HG03064 (cell line): ENCODE measurements around the gene DENND4B.
"Not testable (repeated sequence)": the region's sequence is repeated elsewhere in the genome, so short reads cannot be mapped to it uniquely, and the experiment has no call there.

Experiments used
- ATAC-seq: cut with Tn5 transposase; IDR thresholded peaks from one replicate; pipeline ENCODE4 v1.9.1; 2021; ENCODE audit warnings: low read depth; ENCODE audit not compliant: unreplicated experiment

Gene DENND4B

GRCh38 chr1:153929426-153929825 lies 17.1 kb downstream of the DENND4B start:
- no peak for ATAC-seq

- no peak for ATAC-seq
Observed at GRCh38 chr1:153928791-153929341, 17.7 kb downstream of the DENND4B start.

DNA sequence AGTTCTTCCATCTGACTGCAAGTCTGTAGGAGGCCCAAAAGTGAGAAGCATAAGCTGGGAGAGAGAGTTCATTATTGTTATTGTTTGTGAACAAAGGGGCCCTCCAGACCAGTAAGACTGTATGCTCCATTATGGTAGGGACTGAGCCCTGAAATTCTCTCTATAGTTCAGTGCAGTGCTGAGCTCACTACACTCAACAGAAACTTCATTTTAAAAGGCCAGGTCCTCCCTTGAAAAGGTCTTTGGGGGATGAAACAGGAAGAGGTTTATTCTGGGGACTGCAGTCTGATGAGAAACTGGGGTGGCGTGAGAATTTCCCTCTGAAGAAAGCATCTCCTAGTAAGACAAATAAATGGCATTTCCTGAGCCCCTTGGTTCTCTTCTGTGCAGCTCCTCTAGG lies 18.3 kb downstream of the DENND4B start:
- ATAC-seq: no peak

- ATAC-seq: no peak
Observed at GRCh38 chr1:153926405-153926804, 20.1 kb downstream of the DENND4B start.

DNA sequence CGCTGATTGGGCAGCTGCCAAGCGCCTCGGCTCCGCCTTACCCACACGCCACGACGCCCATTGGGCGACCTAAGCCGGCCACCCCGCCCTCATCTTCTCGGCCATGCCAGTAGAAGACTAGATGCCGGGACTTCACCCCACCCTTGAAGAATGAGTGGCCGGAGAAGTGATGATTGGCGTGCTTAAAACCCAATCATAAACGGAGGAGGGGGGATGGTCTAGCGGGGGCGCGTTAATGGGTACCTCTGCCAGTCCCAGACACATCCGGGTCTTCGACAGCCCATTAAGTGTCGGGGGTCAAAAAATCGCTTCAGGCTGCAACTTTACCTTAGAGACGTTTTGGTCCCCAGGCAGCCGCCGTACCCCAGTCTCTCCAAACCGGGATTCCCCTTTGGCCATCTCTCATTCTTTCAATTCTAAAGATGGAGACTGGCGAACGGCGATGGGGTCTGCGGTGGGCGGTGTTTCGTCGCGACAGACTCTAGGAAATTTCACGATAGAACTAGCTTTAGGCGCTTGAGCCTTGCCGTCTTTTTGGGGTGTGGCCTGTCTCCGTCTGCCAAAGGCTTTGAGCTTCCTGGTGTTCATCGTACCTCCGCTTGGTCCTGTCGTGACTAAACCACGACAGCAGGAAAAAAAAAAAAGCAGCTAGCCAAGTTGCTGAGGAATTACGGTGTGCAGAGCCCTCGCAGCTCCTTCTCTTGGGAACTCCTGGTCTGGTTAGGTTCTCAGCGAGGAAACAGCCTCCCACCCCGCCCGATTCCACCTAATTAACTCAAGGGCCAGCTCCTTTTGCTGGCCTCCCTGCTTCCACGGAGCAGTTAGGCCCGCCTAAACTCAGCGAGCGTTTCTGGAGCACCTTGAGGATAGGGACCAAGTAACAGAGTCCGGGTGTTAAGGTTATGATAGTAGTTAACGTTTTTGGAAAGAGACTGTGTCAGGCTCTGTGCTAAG lies 23.3 kb downstream of the DENND4B start, which contains the start of gene GATAD2B:
TSS of gene GATAD2B (minus strand) at position 1 of the 954 bp plus-strand sequence. CDS start 94,625 bp downstream, outside the sequence.
- ATAC-seq: peak; percentile 84

DNA sequence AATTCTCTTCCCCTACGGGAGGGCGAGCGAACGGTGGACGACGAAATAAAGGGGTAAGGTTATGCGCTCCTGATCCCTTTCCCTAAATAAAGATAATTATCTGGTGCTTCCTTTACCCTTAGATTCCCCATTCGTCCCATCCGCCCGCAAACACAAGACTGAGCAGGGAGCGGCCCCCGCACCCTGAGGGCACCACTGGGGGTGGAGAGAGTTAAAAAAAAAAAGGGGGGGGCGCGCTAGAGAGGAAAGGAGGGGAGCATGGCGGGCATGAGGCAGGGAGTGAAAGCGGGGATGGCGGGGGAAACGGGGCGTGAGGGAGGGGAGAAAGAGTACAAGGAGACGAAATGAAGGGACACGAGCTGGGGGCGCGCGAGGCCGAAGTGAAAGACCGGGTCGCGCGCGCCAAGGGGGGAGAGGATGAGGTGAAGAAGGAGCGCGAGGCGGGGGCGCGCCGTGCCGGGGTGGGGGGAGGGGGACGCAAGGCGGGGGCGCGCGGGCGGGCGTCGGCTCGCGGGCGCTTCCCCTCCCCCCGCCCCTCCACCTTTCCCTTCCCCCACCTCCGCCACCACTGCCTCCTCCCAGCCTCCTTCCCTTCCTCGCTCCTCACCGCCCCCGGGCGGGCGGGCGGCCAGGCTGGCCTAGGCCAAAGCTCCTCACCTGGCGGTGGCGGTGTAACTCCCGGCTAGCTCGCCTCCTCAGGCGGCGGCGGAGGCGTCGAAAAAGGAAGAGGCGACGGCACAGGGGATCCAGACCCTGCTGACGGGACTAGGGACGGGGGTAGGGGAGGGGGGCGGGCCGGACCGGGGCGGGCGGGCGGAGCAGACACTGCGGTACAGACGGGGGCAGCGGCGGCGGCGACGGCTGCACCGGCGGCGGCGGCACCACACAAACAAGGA lies 24.2 kb downstream of the DENND4B start:
- ATAC-seq: peak; percentile 21

DNA sequence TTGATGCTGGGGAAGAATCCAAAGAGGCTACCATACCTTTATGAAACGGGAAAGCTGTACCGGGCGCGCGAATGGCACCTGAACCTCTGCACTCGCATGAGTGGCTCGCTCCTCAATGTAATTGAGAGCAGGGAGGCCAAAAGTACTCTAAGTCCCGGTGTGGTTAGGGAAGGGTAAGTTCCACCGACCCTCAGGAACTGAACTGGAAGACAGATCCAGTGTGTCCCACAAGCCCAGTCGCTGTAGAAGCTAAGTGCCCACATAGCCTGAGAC lies 24.8 kb downstream of the DENND4B start:
- ATAC-seq: no peak

- no peak for ATAC-seq
Observed at GRCh38 chr1:153921080-153921802, 25.3 kb downstream of the DENND4B start.

DNA sequence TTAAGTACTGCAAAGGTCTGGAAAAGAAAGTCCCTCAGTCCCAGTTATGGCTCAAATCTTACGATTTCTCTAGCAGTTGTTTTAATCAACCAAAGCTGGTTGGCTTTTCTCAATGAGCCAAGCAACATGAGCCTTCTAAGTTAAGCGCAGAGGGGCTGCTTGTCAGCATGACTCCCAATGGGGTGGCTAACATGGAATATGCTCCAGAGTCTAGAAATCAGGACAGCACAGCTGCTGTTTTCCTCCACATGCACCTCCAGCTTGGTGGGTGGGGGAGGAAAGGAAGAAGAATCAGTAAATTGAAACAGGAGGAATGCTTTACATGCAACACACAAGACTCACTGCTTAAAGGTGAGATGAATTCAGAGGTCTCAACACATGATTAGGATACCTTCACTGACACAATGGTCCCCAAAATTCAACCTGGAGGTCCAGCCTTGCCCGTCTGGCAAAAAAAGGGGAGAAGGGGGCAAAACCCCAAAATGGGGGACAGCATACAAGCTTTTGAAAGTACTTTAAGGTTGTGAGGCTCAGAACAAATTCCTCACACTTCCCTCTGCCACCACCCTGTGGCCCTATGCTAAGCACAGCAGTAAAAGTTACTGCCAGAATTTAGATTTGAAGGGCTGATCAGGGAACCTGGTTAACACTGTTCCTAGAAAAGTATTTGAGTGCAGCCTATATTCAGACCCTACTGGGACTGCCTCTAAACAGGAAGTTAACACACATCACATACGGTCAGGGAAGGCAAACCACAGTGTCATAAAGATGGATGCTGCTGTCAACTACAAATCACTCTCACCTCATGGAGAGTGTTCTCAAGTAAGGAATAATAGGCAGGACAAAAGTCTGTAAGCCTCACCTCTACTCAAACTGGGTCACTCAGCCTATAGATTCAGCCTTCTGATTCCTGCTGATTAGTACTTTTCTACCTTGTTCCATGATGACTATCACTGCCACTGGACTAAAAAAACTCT lies 26.4 kb downstream of the DENND4B start:
- ATAC-seq: no peak

DNA sequence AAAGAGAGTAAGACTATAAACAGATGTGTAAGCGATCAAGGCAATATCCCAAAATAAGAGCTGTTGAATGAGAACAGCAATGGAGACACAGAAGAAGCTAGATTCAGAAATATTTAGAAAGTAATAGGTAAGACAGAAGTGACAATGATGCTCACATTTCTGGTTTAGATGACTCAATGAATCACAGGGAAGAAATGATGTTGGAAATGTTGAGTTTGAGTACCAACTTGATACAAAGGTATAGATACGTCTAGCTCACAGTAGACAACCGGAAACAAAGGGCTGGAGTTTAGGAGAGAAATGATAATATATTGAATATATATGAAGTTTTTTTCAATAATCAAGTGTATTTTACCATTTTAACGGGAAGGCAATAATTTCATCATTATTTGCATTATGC lies 30.2 kb downstream of the DENND4B start:
- no peak for ATAC-seq

- ATAC-seq: no peak
Observed at GRCh38 chr1:153912349-153912748, 34.2 kb downstream of the DENND4B start.

DNA sequence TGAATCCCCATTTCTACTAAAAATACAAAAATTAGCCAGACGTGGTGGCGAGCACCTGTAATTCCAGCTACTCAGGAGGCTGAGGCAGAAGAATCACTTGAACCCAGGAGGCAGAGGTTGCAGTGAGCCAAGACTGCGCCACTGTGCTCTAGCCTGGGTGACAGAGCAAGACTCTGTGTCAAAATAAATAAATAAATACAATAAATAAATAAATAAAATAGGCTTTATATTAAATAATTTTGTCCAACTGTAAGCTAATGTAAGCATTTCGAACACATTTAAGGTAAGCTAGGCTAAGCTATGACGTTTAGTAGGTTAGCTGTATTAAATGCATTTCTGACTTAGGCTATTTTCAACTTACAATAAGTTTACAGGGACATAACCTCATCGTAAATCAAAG lies 36.0 kb downstream of the DENND4B start:
- not testable (repeated sequence) for ATAC-seq

GRCh38 chr1:153908071-153908470 lies 38.4 kb downstream of the DENND4B start:
- ATAC-seq: no peak

DNA sequence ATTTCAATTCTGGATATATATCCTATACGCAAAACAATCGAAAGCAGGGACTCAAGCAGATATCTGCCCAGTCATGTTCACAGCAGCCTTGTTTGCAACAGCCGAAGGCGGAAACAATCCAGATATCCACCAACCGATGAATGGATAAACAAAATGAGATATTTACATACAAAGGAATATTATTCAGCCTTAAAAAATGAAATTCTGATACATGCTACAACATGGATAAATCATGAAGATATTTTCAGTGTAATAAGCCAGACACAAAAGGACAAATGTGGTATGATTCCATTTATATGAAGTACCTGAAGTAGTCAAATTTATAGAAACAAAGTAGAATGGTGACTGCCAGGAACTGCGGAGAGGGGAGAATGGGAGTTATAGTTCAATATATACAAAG lies 39.4 kb downstream of the DENND4B start:
- ATAC-seq: no peak

GRCh38 chr1:153906396-153906795 lies 40.1 kb downstream of the DENND4B start:
- no peak for ATAC-seq

GRCh38 chr1:153905908-153906307 lies 40.6 kb downstream of the DENND4B start:
- ATAC-seq: not testable (repeated sequence)

GRCh38 chr1:153903841-153904455 lies 42.6 kb downstream of the DENND4B start:
- no peak for ATAC-seq

DNA sequence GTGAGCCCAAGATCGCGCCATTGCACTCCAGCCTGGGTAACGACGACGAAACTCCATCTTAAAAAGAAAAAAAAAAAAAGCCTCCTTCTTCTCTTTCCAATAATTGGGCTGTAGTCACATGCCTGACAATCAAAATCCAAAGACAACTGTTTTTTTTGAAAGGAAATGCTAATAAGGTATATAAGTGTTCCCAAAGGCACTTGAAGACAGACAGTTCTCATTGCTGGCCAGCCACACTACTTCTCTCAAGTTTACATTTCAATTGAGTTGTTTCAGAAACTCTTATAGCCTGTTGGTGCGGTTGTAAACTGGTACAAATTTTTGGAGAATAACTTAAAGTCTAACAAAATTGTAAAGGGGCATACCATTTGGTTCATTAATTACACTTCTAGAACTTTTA lies 47.0 kb downstream of the DENND4B start:
- no peak for ATAC-seq

DNA sequence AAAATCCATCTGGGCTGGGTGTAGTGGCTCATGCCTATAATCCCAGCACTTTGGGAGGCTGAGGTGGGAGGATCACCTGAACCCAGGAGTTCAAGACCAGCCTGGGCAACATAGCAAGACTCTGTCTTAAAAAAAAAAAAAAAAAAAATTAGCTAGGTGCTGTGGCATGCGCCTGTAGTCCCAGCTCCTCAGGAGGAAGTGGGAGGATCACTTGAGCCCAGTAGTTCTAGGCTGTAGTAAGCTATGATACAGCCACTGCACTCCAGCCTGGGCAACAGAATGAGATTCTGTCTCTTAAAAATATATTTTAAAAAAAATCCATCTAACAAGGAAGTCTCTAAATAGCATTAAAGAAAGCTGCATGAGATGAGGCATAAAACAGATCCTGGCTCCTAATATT lies 50.7 kb downstream of the DENND4B start:
- not testable (repeated sequence) for ATAC-seq
